K562 (cell line): Measurements from ENCODE around the gene LAMA5. TPM values are rescaled to one million over a fixed set of nuclear protein-coding genes. Genes with fewer than 3 reads are reported as not detected.

Source experiments
- ASH1L ChIP-seq: fragments of 450-650 bp; IDR thresholded peaks from 2 replicates; pipeline ENCODE4 v1.6.1; 2018; ENCODE audit warnings: borderline replicate concordance, mild to moderate bottlenecking, low read depth; ENCODE audit not compliant: partially characterized antibody
- BCOR ChIP-seq: fragments of 450-650 bp; IDR thresholded peaks from 2 replicates; pipeline ENCODE4 v1.6.1; 2016
- FOXJ2 ChIP-seq: fragments of 200-800 bp; sonication (Bioruptor generic); IDR thresholded peaks from 2 replicates; pipeline ENCODE4 v1.6.1; 2016; ENCODE audit warnings: missing genetic modification characterization, missing compliant biosample characterization
- HMG20B ChIP-seq: fragments of 250-450 bp; sonication (Bioruptor Pico); IDR thresholded peaks from 2 replicates; pipeline ENCODE4 v1.5.0; 2021; ENCODE audit warnings: mild to moderate bottlenecking
- ILK ChIP-seq: fragments of 450-650 bp; IDR thresholded peaks from 2 replicates; pipeline ENCODE4 v1.6.1; 2016; ENCODE audit warnings: missing genetic modification characterization, low read depth, mild to moderate bottlenecking, missing compliant biosample characterization, moderate library complexity, borderline replicate concordance
- KAT7 ChIP-seq: sonication (generic); formaldehyde crosslinking; IDR thresholded peaks from 2 replicates; pipeline ENCODE4 v1.8.0; 2022; ENCODE audit warnings: missing genetic modification reagents, mild to moderate bottlenecking, borderline replicate concordance
- MEF2A ChIP-seq: IDR thresholded peaks from 2 replicates; pipeline ENCODE4 v1.6.1; 2011; ENCODE audit warnings: low read depth, mild to moderate bottlenecking, low read length, moderate library complexity; ENCODE audit not compliant: control insufficient read depth
- POLR2H ChIP-seq: IDR thresholded peaks from 2 replicates; pipeline ENCODE4 v1.6.1; 2016; ENCODE audit warnings: missing genetic modification characterization, low read depth, mild to moderate bottlenecking, control low read depth, missing compliant biosample characterization, moderate library complexity
- SRSF9 ChIP-seq: fragments of 200-400 bp; formaldehyde crosslinking; IDR thresholded peaks from 2 replicates; pipeline ENCODE4 v1.6.1; 2017; ENCODE audit warnings: low read depth, low read length, borderline replicate concordance
- TEAD4 ChIP-seq, 2 experiments: sonication (generic) in 1 of 2; formaldehyde crosslinking in 1 of 2; IDR thresholded peaks; 2 replicates each; pipeline versions ENCODE4 v1.6.1 to v1.8.0; 2012 to 2022; ENCODE audit warnings: borderline replicate concordance in 1 of 2, inconsistent platforms in 1 of 2, low read length in 1 of 2, mild to moderate bottlenecking in 1 of 2, missing genetic modification reagents in 1 of 2
- YY1 ChIP-seq, 3 experiments: IDR thresholded peaks; 2 replicates each; pipeline ENCODE4 v1.6.1; 2011; ENCODE audit warnings: low read length in 2 of 3, mild to moderate bottlenecking in 2 of 3, moderate library complexity in 2 of 3, borderline replicate concordance in 1 of 3, control low read depth in 1 of 3, low read depth in 1 of 3; ENCODE audit not compliant: insufficient read depth in 3 of 3, insufficient replicate concordance in 2 of 3, control insufficient read depth in 1 of 3, insufficient read length in 1 of 3; ENCODE audit errors: extremely low read depth in 1 of 3
- ZBTB9 ChIP-seq: fragments of 450-650 bp; formaldehyde crosslinking; IDR thresholded peaks from 2 replicates; pipeline ENCODE4 v1.4.0; 2020; ENCODE audit warnings: mild to moderate bottlenecking, moderate library complexity
- ZC3H11A ChIP-seq: IDR thresholded peaks from 2 replicates; pipeline ENCODE4 v1.6.1; 2012; ENCODE audit warnings: low read depth, low read length, improper control_type of control experiment
- ZC3H8 ChIP-seq: fragments of 450-650 bp; IDR thresholded peaks from 2 replicates; pipeline ENCODE4 v1.6.1; 2017
- ZNF12 ChIP-seq: sonication (generic); formaldehyde crosslinking; IDR thresholded peaks from 2 replicates; pipeline ENCODE4 v1.4.0; 2020; ENCODE audit warnings: mild to moderate bottlenecking, missing genetic modification reagents
- ZNF224 ChIP-seq: sonication (generic); formaldehyde crosslinking; IDR thresholded peaks from 2 replicates; pipeline ENCODE4 v1.8.0; 2022; ENCODE audit warnings: mild to moderate bottlenecking, missing genetic modification reagents
- polyA plus RNA-seq, 8 experiments: library from polyadenylated mRNA; depleted of rRNA in 4 of 8; stranded (reverse) in 5 of 8; unstranded in 3 of 8; fragments of >200 nt; fragmentation: Nextera tagmentation in 2 of 8; fragmentation: Illumina TruSeq in 1 of 8; extraction: Ambion mirVana in 2 of 8; extraction: Trizol in 1 of 8; gene quantifications; 2 replicates each; pipeline versions ENCODE4 v1.2.1 to v1.2.3, GENCODE V29; 2011 to 2014; ENCODE audit warnings: inconsistent platforms in 1 of 8, missing spikeins in 1 of 8
- total RNA-seq, 7 experiments: library from RNA; depleted of rRNA in 6 of 7; stranded (reverse); fragments of >200 nt in 6 of 7; fragmentation: Illumina TruSeq in 2 of 7; extraction: Trizol in 2 of 7; gene quantifications; 2 replicates each; pipeline versions ENCODE4 v1.2.1 to v1.2.3, GENCODE V29; 2011 to 2021; ENCODE audit warnings: low replicate concordance in 1 of 7
- TF ChIP-seq, protein P1 (sequence below): sonication (generic); formaldehyde crosslinking; IDR thresholded peaks from 2 replicates; pipeline ENCODE4 v1.8.1; 2023; ENCODE audit warnings: mild to moderate bottlenecking, missing genetic modification reagents
- TF ChIP-seq, protein P2 (sequence below): fragments of 200-800 bp; sonication (Bioruptor generic); IDR thresholded peaks from 2 replicates; pipeline ENCODE4 v1.6.1; 2017; ENCODE audit warnings: missing genetic modification characterization, missing compliant biosample characterization
- TF ChIP-seq, protein P3 (sequence below): fragments of 450-650 bp; IDR thresholded peaks from one replicate; pipeline ENCODE4 v1.6.1; 2018; ENCODE audit warnings: mild to moderate bottlenecking, moderate library complexity; ENCODE audit not compliant: partially characterized antibody
- TF ChIP-seq, protein P4 (sequence below): fragments of 450-650 bp; IDR thresholded peaks from 2 replicates; pipeline ENCODE4 v1.6.1; 2016; ENCODE audit warnings: low read depth, mild to moderate bottlenecking, moderate library complexity

LAMA5 gene
- total and polyA plus RNA-seq, 9 of the 15 experiments (the other 6 are each of a cell fraction or from before 2014, with no cell fraction given) = 0.31 to 101 (median 7.8) TPM

GRCh38 chr20:62301773-62302340, 65.3 kb downstream of the LAMA5 start (continued):
- TF ChIP-seq ZNF224 (CRISPR knock-in tag) (no peak), YY1 (IDR thresholded peaks at IDR 0.05; ENCODE audit: borderline replicate concordance in 1 of 3, control insufficient read depth in 1 of 3, extremely low read depth in 1 of 3, insufficient read depth in 3 of 3, insufficient read length in 1 of 3, insufficient replicate concordance in 2 of 3, low read depth in 1 of 3, low read length in 2 of 3) (peak in 1 of 3 experiments; percentile 15), TEAD4 (IDR thresholded peaks at IDR 0.05; ENCODE audit: low read length) (peak; percentile 34; the same call in 1 of the 2 replicates), TEAD4 (CRISPR knock-in tag; IDR thresholded peaks at IDR 0.05; ENCODE audit: borderline replicate concordance) (no peak), ZC3H8 (no peak), POLR2H (peak; percentile 33; the same call in 1 of the 2 replicates), KAT7 (CRISPR knock-in tag) (no peak), BCOR (peak; percentile 93), ZBTB9 (peak; percentile 40; the same call in 1 of the 2 replicates), ILK (tag) (no peak), MEF2A (no peak), HMG20B (CRISPR knock-in tag) (no peak), FOXJ2 (tag) (no peak), ZC3H11A (0 out of 2 replicates have a peak, but pooled peaks have one; percentile 47), ZNF12 (CRISPR knock-in tag) (no peak), SRSF9 (no peak), ASH1L (no peak)
- TF ChIP-seq, protein P1, sequence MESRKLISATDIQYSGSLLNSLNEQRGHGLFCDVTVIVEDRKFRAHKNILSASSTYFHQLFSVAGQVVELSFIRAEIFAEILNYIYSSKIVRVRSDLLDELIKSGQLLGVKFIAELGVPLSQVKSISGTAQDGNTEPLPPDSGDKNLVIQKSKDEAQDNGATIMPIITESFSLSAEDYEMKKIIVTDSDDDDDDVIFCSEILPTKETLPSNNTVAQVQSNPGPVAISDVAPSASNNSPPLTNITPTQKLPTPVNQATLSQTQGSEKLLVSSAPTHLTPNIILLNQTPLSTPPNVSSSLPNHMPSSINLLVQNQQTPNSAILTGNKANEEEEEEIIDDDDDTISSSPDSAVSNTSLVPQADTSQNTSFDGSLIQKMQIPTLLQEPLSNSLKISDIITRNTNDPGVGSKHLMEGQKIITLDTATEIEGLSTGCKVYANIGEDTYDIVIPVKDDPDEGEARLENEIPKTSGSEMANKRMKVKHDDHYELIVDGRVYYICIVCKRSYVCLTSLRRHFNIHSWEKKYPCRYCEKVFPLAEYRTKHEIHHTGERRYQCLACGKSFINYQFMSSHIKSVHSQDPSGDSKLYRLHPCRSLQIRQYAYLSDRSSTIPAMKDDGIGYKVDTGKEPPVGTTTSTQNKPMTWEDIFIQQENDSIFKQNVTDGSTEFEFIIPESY = peak; percentile 78; the same call in 1 of the 2 replicates
- TF ChIP-seq, protein P2, sequence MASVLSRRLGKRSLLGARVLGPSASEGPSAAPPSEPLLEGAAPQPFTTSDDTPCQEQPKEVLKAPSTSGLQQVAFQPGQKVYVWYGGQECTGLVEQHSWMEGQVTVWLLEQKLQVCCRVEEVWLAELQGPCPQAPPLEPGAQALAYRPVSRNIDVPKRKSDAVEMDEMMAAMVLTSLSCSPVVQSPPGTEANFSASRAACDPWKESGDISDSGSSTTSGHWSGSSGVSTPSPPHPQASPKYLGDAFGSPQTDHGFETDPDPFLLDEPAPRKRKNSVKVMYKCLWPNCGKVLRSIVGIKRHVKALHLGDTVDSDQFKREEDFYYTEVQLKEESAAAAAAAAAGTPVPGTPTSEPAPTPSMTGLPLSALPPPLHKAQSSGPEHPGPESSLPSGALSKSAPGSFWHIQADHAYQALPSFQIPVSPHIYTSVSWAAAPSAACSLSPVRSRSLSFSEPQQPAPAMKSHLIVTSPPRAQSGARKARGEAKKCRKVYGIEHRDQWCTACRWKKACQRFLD (CRISPR knock-in tag) = peak; percentile 39; the same call in 1 of the 2 replicates
- TF ChIP-seq, protein P3, sequence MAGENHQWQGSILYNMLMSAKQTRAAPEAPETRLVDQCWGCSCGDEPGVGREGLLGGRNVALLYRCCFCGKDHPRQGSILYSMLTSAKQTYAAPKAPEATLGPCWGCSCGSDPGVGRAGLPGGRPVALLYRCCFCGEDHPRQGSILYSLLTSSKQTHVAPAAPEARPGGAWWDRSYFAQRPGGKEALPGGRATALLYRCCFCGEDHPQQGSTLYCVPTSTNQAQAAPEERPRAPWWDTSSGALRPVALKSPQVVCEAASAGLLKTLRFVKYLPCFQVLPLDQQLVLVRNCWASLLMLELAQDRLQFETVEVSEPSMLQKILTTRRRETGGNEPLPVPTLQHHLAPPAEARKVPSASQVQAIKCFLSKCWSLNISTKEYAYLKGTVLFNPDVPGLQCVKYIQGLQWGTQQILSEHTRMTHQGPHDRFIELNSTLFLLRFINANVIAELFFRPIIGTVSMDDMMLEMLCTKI = no peak
- TF ChIP-seq, protein P4, sequence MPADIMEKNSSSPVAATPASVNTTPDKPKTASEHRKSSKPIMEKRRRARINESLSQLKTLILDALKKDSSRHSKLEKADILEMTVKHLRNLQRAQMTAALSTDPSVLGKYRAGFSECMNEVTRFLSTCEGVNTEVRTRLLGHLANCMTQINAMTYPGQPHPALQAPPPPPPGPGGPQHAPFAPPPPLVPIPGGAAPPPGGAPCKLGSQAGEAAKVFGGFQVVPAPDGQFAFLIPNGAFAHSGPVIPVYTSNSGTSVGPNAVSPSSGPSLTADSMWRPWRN = no peak
